ENCODE measurements around the gene KCNK6. TPM values are rescaled to one million over a fixed set of nuclear protein-coding genes. Genes with fewer than 3 reads are reported as not detected.

KCNK6 gene
- 4.0 and 7.2 TPM in 2 replicates for total RNA-seq

GRCh38 chr19:38319421-38320258 lies at the start of gene KCNK6:
Gene KCNK6, plus strand, starts transcription at chr19:38319845. Its CDS starts 106 bp downstream, at chr19:38319951.

DNA sequence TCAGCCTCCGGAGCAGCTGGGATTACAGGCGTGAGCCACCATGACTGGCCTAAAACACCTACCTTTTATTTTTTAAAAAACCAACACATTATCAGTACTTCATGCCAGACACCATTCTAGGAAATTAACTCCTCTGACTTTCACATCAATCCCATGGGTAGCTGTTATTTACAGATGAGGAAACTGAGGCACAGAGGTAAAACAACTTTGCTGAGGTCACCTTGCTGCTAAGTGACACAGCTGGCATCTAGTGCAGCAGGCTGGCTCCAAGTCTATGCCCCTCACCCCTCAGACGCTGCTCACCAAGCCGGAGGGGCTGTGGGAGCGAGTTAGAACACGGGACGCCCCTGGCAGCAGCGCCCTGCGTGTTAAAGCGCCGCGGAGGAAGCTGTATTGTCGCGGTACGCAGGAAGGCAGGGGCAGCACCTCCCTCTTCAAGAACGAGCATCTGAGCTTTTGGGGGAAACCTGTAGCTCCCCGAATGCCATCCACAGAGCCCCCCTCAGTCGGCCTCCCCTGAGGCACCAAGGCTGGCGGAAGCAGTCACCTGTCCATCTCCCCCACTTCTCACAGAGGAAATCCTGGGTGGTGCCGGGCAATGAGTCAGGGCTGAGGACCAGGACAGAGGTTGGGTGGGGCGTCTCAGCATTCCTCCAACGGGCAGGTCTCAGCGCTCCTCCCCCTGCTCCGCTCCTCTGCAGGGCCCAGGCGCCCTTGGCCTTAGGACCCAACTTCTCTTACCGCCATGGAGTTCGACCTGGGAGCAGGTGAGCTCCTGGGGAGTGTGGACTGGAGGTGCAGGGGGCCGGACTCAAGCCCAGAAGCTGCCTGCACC lies 15.9 kb upstream of the KCNK6 start, which contains the start of gene C19orf33:
TSS of gene C19orf33 (plus strand) at position 735 of the 835 bp plus-strand sequence. CDS start at position 746, 11 bp downstream.

GRCh38 chr19:38315657-38316476 lies 3.8 kb upstream of the KCNK6 start, which contains the start of gene YIF1B:
Gene YIF1B, minus strand, starts transcription at chr19:38315947. Its CDS starts 30 bp downstream, at chr19:38315917.

GRCh38 chr19:38374332-38375097 lies 54.9 kb downstream of the KCNK6 start, which contains the start of gene PSMD8:
Gene PSMD8, plus strand, starts transcription at chr19:38374571. Its CDS starts 31 bp downstream, at chr19:38374602.

Other genes with a start within 250 kb of the KCNK6 start
- gene DPF1, start 95.6 kb upstream of the KCNK6 start, total RNA-seq: 0.28 and 1.3 TPM in 2 replicates
- 0.27 and 8.6 TPM in 2 replicates for gene PPP1R14A, start 63.5 kb upstream of the KCNK6 start, total RNA-seq
- gene SPINT2, start 55.3 kb upstream of the KCNK6 start, total RNA-seq: 1.5 and 2.0 TPM in 2 replicates
- 19.2 and 22.1 TPM in 2 replicates for gene C19orf33, start 15.6 kb upstream of the KCNK6 start, total RNA-seq
- gene YIF1B, start 3.9 kb upstream of the KCNK6 start, total RNA-seq: 65.8 and 68.7 TPM in 2 replicates
- 0.54 and 2.0 TPM in 2 replicates for gene CATSPERG, start 16.0 kb downstream of the KCNK6 start, total RNA-seq
- 226 and 259 TPM in 2 replicates for gene PSMD8, start 54.7 kb downstream of the KCNK6 start, total RNA-seq
- under 0.01 and 0.18 TPM in 2 replicates for gene GGN, start 68.2 kb downstream of the KCNK6 start, total RNA-seq
- 4.3 and 5.3 TPM in 2 replicates for gene SPRED3, start 68.9 kb downstream of the KCNK6 start, total RNA-seq
- 6.0 and 6.1 TPM in 2 replicates for gene FAM98C, start 83.2 kb downstream of the KCNK6 start, total RNA-seq
- gene RASGRP4, start 106.4 kb downstream of the KCNK6 start, total RNA-seq: not detected in 2 replicates
- gene RYR1, start 113.8 kb downstream of the KCNK6 start, total RNA-seq: under 0.01 and 0.18 TPM in 2 replicates

Data from endothelial cell of coronary artery (primary cell).